PC-3 (cell line): ENCODE data around the gene COA6. TPM values are rescaled to one million over a fixed set of nuclear protein-coding genes. Genes with fewer than 3 reads are reported as not detected.

ENCODE experiments used
- ATAC-seq: fragments of 200-7000 bp; cut with Tn5 transposase; 2 replicates; pipeline ENCODE4 v1.9.1; 2020; ENCODE audit warnings: mild to moderate bottlenecking, moderate library complexity
- BruUV-seq: library from RNA; stranded (reverse); fragments of 400-500 nt; replicated peaks from 2 replicates; lab custom pipeline; 2021; lab: Mats Ljungman, UMichigan
- CTCF ChIA-PET: fragments of 300-600 bp; sonication (Branson Sonifier 250); formaldehyde crosslinking; loops from one replicate; lab custom pipeline; 2022; ENCODE audit warnings: antibody characterized with exemption; lab: Charles Lee
- POLR2A ChIA-PET: fragments of 300-600 bp; sonication (Branson Sonifier 250); formaldehyde crosslinking; loops from one replicate; lab custom pipeline; 2022; ENCODE audit warnings: antibody characterized with exemption; ENCODE audit not compliant: unreplicated experiment; lab: Charles Lee
- DNase-seq: peaks from one replicate; pipeline ENCODE4 v3.0.0-alpha.2; 2015
- H2AFZ ChIP-seq: fragments of 300-600 bp; sonication (generic); 2 replicates; pipeline ENCODE4 v1.6.0; 2016; ENCODE audit warnings: antibody characterized with exemption, low read length
- H3F3A ChIP-seq: fragments of 300-600 bp; sonication (generic); one replicate; pipeline ENCODE4 v1.6.0; 2017; ENCODE audit warnings: antibody characterized with exemption, low read length, control low read depth, mild to moderate bottlenecking; ENCODE audit not compliant: unreplicated experiment
- H3K27ac ChIP-seq: fragments of 300-600 bp; sonication (generic); 2 replicates; pipeline ENCODE4 v1.5.1; 2016; ENCODE audit warnings: mild to moderate bottlenecking, low read length
- H3K27me3 ChIP-seq: fragments of 300-600 bp; sonication (generic); 2 replicates; pipeline ENCODE4 v1.6.1; 2016; ENCODE audit warnings: low read length, mixed read lengths
- H3K36me3 ChIP-seq: fragments of 300-600 bp; sonication (generic); 2 replicates; pipeline ENCODE4 v1.6.1; 2016; ENCODE audit warnings: low read depth, mixed run types, low read length, mixed read lengths
- H3K4me1 ChIP-seq: fragments of 300-600 bp; sonication (generic); 2 replicates; pipeline ENCODE4 v1.5.1; 2016; ENCODE audit warnings: low read length; ENCODE audit not compliant: insufficient read depth
- H3K4me2 ChIP-seq: fragments of 300-600 bp; sonication (generic); 2 replicates; pipeline ENCODE4 v1.6.0; 2016; ENCODE audit warnings: low read length
- H3K4me3 ChIP-seq: fragments of 300-600 bp; sonication (generic); 2 replicates; pipeline ENCODE4 v1.5.1; 2016; ENCODE audit warnings: mild to moderate bottlenecking, low read length, mixed read lengths
- H3K79me2 ChIP-seq: fragments of 300-600 bp; sonication (generic); 2 replicates; pipeline ENCODE4 v1.6.1; 2017; ENCODE audit warnings: low read length, mixed read lengths
- H3K9ac ChIP-seq: fragments of 300-600 bp; sonication (generic); 2 replicates; pipeline ENCODE4 v1.6.0; 2016; ENCODE audit warnings: mild to moderate bottlenecking, low read length
- H3K9me2 ChIP-seq: fragments of 300-600 bp; sonication (generic); replicated peaks from 2 replicates; pipeline ENCODE4 v1.6.1; 2016; ENCODE audit warnings: mixed run types, low read length, mixed read lengths
- H3K9me3 ChIP-seq: fragments of 300-600 bp; sonication (generic); 2 replicates; pipeline ENCODE4 v1.6.1; 2016; ENCODE audit warnings: low read length, mixed read lengths
- H4K20me1 ChIP-seq: fragments of 300-600 bp; sonication (generic); 2 replicates; pipeline ENCODE4 v1.6.1; 2016; ENCODE audit warnings: low read length, mixed read lengths
- CTCF ChIP-seq: fragments of 300-600 bp; sonication (generic); conservative IDR thresholded peaks from 2 replicates; pipeline ENCODE4 v1.5.1; 2017; ENCODE audit warnings: antibody characterized with exemption, low read depth, mild to moderate bottlenecking, low read length
- EZH2 ChIP-seq: fragments of 300-600 bp; sonication (generic); IDR thresholded peaks from one replicate; pipeline ENCODE4 v1.6.1; 2017; ENCODE audit warnings: antibody characterized with exemption, mild to moderate bottlenecking, low read length; ENCODE audit not compliant: unreplicated experiment
- EZH2phosphoT487 ChIP-seq: fragments of 300-600 bp; sonication (generic); IDR thresholded peaks from 2 replicates; pipeline ENCODE4 v1.6.1; 2018; ENCODE audit warnings: mild to moderate bottlenecking, antibody characterized with exemption, low read length, borderline replicate concordance
- intact Hi-C: fragments of 100-400 bp; cut with micrococcal nuclease; formaldehyde crosslinking; loops from 2 replicates; pipeline ENCODE4 v1.9.0; 2023
- total RNA-seq: library from RNA; depleted of rRNA; stranded (reverse); fragments of >200 nt; gene quantifications from 2 replicates; pipeline ENCODE4 v1.2.3, GENCODE V29; 2014

Gene COA6
- total RNA-seq, 1 experiment from 2014 or later: 43.1 TPM

GRCh38 chr1:234427950-234428646 lies 54.8 kb downstream of the COA6 start:
- Histone ChIP-seq H4K20me1 (no peaks in the 10 kb centered on the region), H3K36me3 (peaks cover 5% of the 10 kb centered on the region; the same call in 1 of the 2 replicates), H3K79me2 (no peaks in the 10 kb centered on the region), H3K9me2 (no peaks in the 10 kb centered on the region), H3F3A (no peaks in the 10 kb centered on the region), H3K4me3 (no peak overlapping the region), H3K9ac (no peak overlapping the region), H3K27ac (no peak overlapping the region), H3K4me2 (no peak overlapping the region), H3K4me1 (peaks cover under 1% of the 10 kb centered on the region; the same call in 1 of the 2 replicates), H3K27me3 (no peaks in the 10 kb centered on the region), H2AFZ (no peak overlapping the region), H3K9me3 (no peaks in the 10 kb centered on the region)
- ATAC-seq (no peak), DNase-seq (no peak)
- intact Hi-C loops: no loop called here
- no TSS peak for BruUV-seq
- TF ChIP-seq EZH2 (no peak), CTCF (no peak), EZH2phosphoT487 (no peak)
- ChIA-PET POLR2A (no interaction called here), CTCF (no interaction called here)

- DNase-seq (no peak), ATAC-seq (no peak)
- Histone ChIP-seq H3K9me2 (no peaks in the 10 kb centered on the region), H3K79me2 (no peaks in the 10 kb centered on the region), H3K36me3 (peaks cover 5% of the 10 kb centered on the region; the same call in 1 of the 2 replicates), H3K27me3 (no peaks in the 10 kb centered on the region), H4K20me1 (no peaks in the 10 kb centered on the region), H3F3A (no peaks in the 10 kb centered on the region), H3K4me1 (peaks cover 12% of the 10 kb centered on the region), H3K4me2 (no peak overlapping the region), H3K9me3 (no peaks in the 10 kb centered on the region), H2AFZ (no peak overlapping the region), H3K4me3 (no peak overlapping the region), H3K9ac (no peak overlapping the region), H3K27ac (no peak overlapping the region)
- CTCF ChIA-PET: no interaction called here
- TF ChIP-seq EZH2phosphoT487 (no peak), CTCF (no peak), EZH2 (no peak)
- BruUV-seq: no TSS peak
- POLR2A ChIA-PET: no interaction called here
- intact Hi-C loops: no loop called here
These were observed 56.2 kb downstream of the COA6 start for GRCh38 chr1:234429434-234429806.

GRCh38 chr1:234430691-234431090 lies 57.4 kb downstream of the COA6 start:
- Histone ChIP-seq H3F3A (no peaks in the 10 kb centered on the region), H3K36me3 (peaks cover 5% of the 10 kb centered on the region; the same call in 1 of the 2 replicates), H3K9me3 (no peaks in the 10 kb centered on the region), H3K79me2 (no peaks in the 10 kb centered on the region), H3K4me3 (no peak overlapping the region), H3K4me2 (no peak overlapping the region), H2AFZ (no peak overlapping the region), H3K9ac (no peak overlapping the region), H3K4me1 (peaks cover 12% of the 10 kb centered on the region), H3K27ac (no peak overlapping the region), H3K9me2 (no peaks in the 10 kb centered on the region), H4K20me1 (no peaks in the 10 kb centered on the region), H3K27me3 (no peaks in the 10 kb centered on the region)
- intact Hi-C loops: no loop called here
- TF ChIP-seq EZH2 (no peak), CTCF (no peak)
- DNase-seq (no peak), ATAC-seq (no peak)
- ChIA-PET POLR2A (interaction anchor here (0.7 kb wide), 1 partner anchor 147 kb away, joined by 7 read pairs; no protein-coding TSS in a partner anchor), CTCF (no interaction called here)
- no TSS peak for BruUV-seq
